ENCODE data around the gene SH3GLB2.
A peak's percentile ranks its signal among the peaks of the same experiment; 100 is the strongest.
"Not testable (repeated sequence)": the region's sequence is repeated elsewhere in the genome, so short reads cannot be mapped to it uniquely, and the experiment has no call there.

Gene SH3GLB2

GRCh38 chr9:128992995-128993394 is 35.1 kb downstream of the SH3GLB2 start:
- no peak for DNase-seq

DNA sequence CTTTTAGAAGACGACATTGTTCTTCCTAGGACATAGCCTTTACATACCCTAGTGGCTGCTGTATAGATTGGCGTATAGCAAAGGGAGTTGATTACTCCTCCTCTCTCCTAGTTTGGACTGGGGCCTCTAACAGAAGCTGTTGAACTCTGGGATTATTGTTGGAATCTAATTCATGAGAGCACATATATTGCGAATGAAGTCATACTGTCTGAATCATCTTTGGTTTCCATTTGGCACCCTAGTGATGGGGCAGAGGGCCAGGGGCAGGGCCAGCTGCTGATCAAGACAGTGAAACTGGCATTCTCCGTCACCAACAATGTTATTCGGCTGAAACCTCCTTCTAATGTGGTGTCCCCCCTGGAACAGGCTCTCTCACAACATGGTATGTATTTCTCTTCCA is 40.3 kb downstream of the SH3GLB2 start:
- DNase-seq, result peak; percentile 7

- DNase-seq, result no peak
These were observed 41.5 kb downstream of the SH3GLB2 start for GRCh38 chr9:128986671-128987070.

- DNase-seq, result no peak
These were observed 44.6 kb downstream of the SH3GLB2 start for GRCh38 chr9:128983536-128983935.

DNA sequence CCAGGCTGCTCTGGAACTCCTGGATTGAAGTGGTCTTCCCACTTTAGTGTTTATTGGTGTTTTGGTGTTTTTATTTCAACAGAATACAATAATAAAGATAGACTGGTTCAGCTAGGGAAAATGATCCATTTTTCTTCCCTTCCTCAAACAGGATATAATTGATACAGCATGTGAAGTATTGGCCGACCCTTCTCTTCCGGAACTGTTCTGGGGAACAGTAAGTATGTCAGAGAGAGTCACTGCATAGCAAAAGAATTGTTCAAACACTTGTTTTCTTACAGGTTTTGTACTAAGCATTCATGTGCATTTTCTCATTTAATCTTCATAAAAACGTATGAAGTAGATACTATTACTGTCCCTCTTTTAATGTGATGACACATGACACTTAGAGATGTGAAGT is 49.0 kb downstream of the SH3GLB2 start:
- no peak for DNase-seq

GRCh38 chr9:128972956-128973355 is 55.2 kb downstream of the SH3GLB2 start:
- DNase-seq, result peak; percentile 13

GRCh38 chr9:128969491-128969890 is 58.6 kb downstream of the SH3GLB2 start:
- DNase-seq, result no peak

DNA sequence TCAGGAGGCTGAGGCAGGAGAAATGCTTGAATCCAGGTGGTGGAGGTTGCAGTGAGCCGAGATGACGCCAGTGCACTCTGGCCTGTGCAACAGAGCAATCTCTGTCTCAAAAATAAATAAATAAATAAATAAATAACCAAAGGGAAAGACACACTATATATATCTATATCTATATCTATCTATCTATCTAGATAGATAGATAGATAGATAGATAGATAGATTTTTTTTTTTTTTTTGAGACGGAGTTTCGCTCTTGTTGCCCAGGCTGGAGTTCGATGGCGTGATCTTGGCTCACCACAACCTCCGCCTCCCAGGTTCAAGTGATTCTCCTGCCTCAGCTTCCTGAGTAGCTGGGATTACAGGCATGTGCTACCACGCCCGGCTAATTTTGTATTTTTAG is 66.7 kb downstream of the SH3GLB2 start:
- not testable (repeated sequence) for DNase-seq
